ENCODE results near the gene BRPF1.

BRPF1 gene

DNA sequence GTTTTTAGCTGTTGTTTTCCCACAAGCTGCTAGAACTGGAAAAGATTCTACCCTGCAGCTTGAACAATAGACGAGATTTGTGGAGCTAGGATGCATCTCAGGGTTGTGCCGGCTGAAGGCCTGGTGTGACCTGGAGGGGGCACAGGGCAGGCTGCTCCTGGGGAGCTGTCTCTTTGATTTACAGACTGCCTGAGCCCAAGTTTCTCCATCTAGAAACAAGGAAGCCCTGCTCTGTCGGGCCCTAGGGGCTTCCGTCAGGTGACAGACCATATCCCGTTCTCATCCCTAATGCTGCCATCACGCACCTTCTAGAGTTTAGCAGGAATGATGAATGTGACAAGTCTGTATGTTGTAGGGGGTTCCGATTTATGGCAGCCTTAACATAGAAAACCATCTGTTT, 35.8 kb upstream of the BRPF1 start:
- no peak overlapping the region for H3K4me3 ChIP-seq (ENCODE audit: low read depth, low read length)
- TF ChIP-seq, protein P1, sequence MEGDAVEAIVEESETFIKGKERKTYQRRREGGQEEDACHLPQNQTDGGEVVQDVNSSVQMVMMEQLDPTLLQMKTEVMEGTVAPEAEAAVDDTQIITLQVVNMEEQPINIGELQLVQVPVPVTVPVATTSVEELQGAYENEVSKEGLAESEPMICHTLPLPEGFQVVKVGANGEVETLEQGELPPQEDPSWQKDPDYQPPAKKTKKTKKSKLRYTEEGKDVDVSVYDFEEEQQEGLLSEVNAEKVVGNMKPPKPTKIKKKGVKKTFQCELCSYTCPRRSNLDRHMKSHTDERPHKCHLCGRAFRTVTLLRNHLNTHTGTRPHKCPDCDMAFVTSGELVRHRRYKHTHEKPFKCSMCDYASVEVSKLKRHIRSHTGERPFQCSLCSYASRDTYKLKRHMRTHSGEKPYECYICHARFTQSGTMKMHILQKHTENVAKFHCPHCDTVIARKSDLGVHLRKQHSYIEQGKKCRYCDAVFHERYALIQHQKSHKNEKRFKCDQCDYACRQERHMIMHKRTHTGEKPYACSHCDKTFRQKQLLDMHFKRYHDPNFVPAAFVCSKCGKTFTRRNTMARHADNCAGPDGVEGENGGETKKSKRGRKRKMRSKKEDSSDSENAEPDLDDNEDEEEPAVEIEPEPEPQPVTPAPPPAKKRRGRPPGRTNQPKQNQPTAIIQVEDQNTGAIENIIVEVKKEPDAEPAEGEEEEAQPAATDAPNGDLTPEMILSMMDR (IDR thresholded peaks at IDR 0.05; ENCODE audit: low read depth, low read length) = no peak

DNA sequence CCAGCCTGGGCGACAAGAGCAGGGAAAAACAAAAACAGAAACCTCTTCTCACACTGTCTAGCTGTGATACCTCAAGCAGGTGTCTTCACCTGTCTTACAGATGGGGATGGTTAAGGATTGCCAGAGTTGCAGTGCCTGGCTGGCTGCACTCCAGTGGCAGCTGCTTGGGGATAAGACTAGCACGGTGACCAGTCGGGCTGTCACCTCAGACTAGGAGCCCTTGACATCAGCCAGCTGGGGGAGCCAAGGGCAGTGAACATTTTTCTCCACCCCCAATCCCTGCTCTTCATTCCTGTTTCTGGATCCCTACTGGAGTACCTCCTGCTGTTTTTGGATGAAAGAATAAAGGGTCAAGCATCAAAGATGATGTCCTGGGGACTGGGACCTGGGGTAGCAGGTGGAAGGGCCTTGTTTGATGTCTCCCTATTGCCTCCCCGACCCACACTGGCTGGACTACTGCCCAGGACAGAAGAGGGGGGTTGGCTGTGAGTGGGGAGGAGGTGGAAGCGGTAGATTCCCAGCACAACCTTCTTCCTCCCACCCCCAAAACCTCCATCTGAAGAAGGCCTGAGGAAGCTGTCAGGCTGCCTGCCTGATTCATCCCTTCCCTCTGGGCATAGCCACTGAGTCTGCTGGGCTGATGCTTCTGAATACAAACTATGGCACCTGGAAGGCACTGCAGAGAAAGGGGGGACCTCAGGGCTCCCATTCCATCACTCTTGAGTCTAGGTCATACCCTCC, 34.9 kb upstream of the BRPF1 start:
- TF ChIP-seq, protein P1 (IDR thresholded peaks at IDR 0.05; ENCODE audit: low read depth, low read length) = no peak

DNA sequence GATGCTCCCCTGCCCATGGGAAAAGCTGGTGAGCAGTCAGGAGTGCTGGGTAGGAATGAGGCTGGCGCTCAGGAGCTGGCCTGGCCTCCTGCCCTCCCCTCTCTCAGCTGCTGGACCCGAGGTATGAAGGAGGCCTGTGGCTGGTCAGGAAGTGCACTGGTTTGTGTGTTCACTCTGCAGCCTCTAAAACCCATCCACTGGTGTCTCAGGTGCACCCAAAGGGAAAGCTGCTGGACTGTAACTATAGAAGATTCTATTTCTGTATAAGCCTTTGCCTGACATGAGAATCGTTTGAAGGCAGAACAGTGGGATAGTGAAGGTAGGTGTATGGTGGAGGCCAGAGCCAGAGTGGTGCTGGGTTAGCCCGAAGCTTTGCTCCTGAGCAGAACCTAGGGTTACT, 33.6 kb upstream of the BRPF1 start:
- no peak overlapping the region for H3K4me3 ChIP-seq (ENCODE audit: low read depth, low read length)
- TF ChIP-seq, protein P1 (IDR thresholded peaks at IDR 0.05; ENCODE audit: low read depth, low read length) = no peak

More for the DNA sequence above, 34.9 kb upstream of the BRPF1 start:
- no peak overlapping the region for H3K4me3 ChIP-seq (ENCODE audit: low read depth, low read length)

DNA sequence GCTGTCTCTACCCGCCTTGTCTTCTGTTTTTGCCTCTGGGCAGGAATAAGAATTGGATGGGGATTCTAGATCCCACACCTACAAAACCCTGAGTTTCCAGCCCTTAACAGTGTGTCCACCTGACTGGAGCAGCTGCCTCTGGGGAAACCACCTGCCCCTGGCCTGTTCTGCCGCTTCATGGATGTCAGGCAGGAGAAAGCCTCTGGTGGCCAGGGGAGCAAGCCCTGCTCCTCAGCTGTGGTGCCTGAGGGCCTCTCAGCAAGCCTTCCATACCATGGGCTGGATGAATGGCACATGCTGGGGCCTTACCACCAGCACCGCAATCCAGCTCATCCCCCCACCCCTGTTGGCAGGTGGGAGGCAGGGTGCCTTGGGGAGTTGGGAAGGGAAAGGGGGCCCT, 33.2 kb upstream of the BRPF1 start:
- TF ChIP-seq, protein P1 (IDR thresholded peaks at IDR 0.05; ENCODE audit: low read depth, low read length) = no peak
- no peak overlapping the region for H3K4me3 ChIP-seq (ENCODE audit: low read depth, low read length)

DNA sequence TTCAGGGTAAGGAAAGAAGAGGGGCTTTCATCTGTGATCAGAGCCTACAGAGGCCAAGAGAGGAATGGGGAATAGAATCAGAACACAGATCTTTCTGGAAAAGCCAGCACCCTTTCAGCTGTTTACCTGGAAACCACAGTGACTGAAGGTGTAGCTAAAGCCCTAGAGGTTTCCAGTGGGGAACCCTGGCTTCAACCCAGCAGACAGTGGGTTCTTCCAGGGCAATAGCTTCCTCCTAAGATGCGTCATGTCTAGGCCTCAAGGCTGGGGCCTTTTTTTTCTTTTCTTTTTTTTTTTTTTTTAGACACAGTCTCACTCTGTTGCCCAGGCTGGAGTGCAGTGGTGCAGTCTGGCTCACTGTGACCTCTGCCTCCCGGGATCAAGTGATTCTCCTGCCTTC, 31.0 kb upstream of the BRPF1 start:
- TF ChIP-seq, protein P1 (IDR thresholded peaks at IDR 0.05; ENCODE audit: low read depth, low read length) = no peak
- no peak overlapping the region for H3K4me3 ChIP-seq (ENCODE audit: low read depth, low read length)

DNA sequence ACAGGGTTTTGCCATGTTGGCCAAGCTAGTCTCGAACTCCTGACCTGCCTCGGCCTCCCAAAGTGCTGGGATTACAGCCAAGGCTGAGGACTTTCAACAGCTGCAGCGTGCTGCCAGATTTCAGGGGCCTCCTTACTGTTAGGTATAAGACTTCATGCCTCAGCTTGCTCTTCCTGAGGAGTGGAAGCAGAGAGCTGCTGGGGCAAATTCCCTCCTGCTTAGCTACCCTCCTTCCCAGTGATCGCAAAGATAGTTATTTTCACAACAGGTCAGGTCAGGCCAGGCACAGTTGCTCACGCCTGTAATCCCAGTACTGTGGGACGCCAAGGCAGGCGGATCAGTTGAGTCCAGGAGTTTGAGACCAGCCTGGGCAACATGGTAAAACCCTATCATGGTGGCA, 30.5 kb upstream of the BRPF1 start:
- TF ChIP-seq, protein P1 (IDR thresholded peaks at IDR 0.05; ENCODE audit: low read depth, low read length) = no peak
- no peak overlapping the region for H3K4me3 ChIP-seq (ENCODE audit: low read depth, low read length)

DNA sequence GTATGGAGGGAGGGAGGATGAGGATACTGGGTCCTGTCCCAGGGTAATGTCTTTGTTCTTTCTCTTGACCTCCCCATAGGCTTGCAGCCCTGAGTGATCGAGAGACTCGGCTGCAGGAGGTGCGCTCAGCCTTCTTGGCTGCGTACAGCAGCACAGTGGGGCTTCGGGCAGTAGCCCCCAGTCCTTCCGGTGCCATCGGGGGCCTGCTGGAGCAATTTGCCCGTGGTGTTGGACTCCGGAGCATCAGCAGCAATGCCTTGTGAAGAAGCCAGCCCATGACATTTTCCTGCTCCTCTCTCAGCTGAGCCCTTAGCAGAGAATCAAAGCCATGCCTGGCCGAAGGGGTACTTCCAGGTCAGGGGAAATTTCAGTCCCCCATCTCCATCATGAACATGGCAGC, 29.8 kb upstream of the BRPF1 start:
- H3K4me3 ChIP-seq (ENCODE audit: low read depth, low read length) = no peak overlapping the region
- TF ChIP-seq, protein P1 (IDR thresholded peaks at IDR 0.05; ENCODE audit: low read depth, low read length) = no peak
